Heart right ventricle (tissue), 16 donors: Measurements from ENCODE around the gene CERS6. TPM values are rescaled to one million over a fixed set of nuclear protein-coding genes. Genes with fewer than 3 reads are reported as not detected.

Source experiments
- ATAC-seq, 8 donors: fragments of 200-7000 bp; cut with Tn5 transposase; one replicate each; pipeline ENCODE4 v1.9.1; 2020; ENCODE audit warnings: mild to moderate bottlenecking in 8 of 8, moderate library complexity in 8 of 8, moderate number of reproducible peaks in 1 of 8
- DNase-seq, 2 donors: peaks; one replicate each; pipeline ENCODE4 v3.0.0-alpha.2; 2020
- H3K27ac ChIP-seq, 10 donors: fragments of 200-600 bp; sonication (generic) in 2 of 10; one replicate each; pipeline versions ENCODE4 v1.5.0 to v1.8.0; 2020 to 2022; ENCODE audit warnings: mild to moderate bottlenecking in 3 of 10
- H3K27me3 ChIP-seq, 7 donors: fragments of 200-600 bp; one replicate each; pipeline ENCODE4 v1.8.0; 2021 to 2022; ENCODE audit warnings: mild to moderate bottlenecking in 2 of 7
- H3K36me3 ChIP-seq, 9 donors: fragments of 200-600 bp; sonication (generic) in 1 of 9; one replicate each; pipeline versions ENCODE4 v1.5.0 to v1.8.0; 2020 to 2022; ENCODE audit warnings: mild to moderate bottlenecking in 2 of 9
- H3K4me1 ChIP-seq, 9 donors: fragments of 200-600 bp; sonication (generic) in 1 of 9; one replicate each; pipeline versions ENCODE4 v1.5.0 to v1.8.0; 2020 to 2022; ENCODE audit warnings: mild to moderate bottlenecking in 4 of 9
- H3K4me3 ChIP-seq, 10 donors: fragments of 200-600 bp; sonication (generic) in 2 of 10; one replicate each; pipeline versions ENCODE4 v1.5.0 to v1.8.0; 2020 to 2022; ENCODE audit warnings: mild to moderate bottlenecking in 7 of 10, moderate library complexity in 2 of 10
- H3K9me3 ChIP-seq, 11 donors: fragments of 200-600 bp in 10 of 11; sonication (generic) in 2 of 11; one replicate each; pipeline versions ENCODE4 v1.5.0 to v1.8.0; 2013 to 2022; ENCODE audit warnings: mild to moderate bottlenecking in 2 of 11, control low read depth in 1 of 11, moderate library complexity in 1 of 11
- WGBS, 2 donors: extraction: QIAGEN DNeasy Blood & Tissue Kit; methylation state at CpG; one replicate each; pipeline ENCODE4 v1.1.7; 2013; ENCODE audit warnings: inconsistent platforms in 1 of 2; 5-methylcytosine and 5-hydroxymethylcytosine counted together
- intact Hi-C, 10 donors: fragments of 100-400 bp; cut with DNase I; formaldehyde crosslinking; loops; one replicate each; pipeline versions ENCODE4 v1.11.1 to v1.14.2; 2022
- polyA plus RNA-seq, 2 donors: library from polyadenylated mRNA; stranded (reverse); fragments of 200-250 nt; gene quantifications; one replicate each; pipeline ENCODE4 v1.2.3, GENCODE V29; 2013
- total RNA-seq, 10 donors: library from RNA; stranded (reverse); fragmentation: NEBNext Ultra II Directional in 3 of 10; extraction: Animal tissue kit (Norgen Biotek cat#: 25700) in 3 of 10; gene quantifications; one replicate each; pipeline versions ENCODE4 v1.2.1 to v1.2.4, GENCODE V29; 2021 to 2023
- TF ChIP-seq, protein P1 (sequence below), 9 donors: fragments of 200-600 bp; sonication (generic) in 2 of 9; IDR thresholded peaks; one replicate each; pipeline versions ENCODE4 v1.5.0 to v1.8.0; 2021 to 2022; ENCODE audit warnings: antibody characterized with exemption in 9 of 9, mild to moderate bottlenecking in 5 of 9, moderate library complexity in 1 of 9
- donor health status: Arrhythmogenic right ventricular cardiomyopathy.
- donor health status: ischemic (EF 13 %, LVEDD 7.1; RV severe dilation, severe dysfunction).
- donor health status: healthy with polysubstance abuse.
- donor health status: DM: no; HTN: yes; CAD: no.
- donor health status: DM: no; HTN: no; CAD: no.
- donor health status: ischemic (EF 25% LVEDD 6.9; RV normal size, moderate dysfunction).
- donor health status: ischemic (EF 25% LVEDD 5.7; RV mildly dilated, moderate dysfunction).
- donor health status: healthy.
- donor health status: DM: yes; HTN: yes; CAD: no.
- donor health status: Ischemic cardiomyopathy.
- donor health status: ischemic (EF 35%, LVEDD 5.7; RV mildly dilated, moderate dysfunction).
- donor health status: nonischemic (EF 11% LVEDD 7.7; RV severe dilation, severe dysfunction).
- donor health status: DM: yes; HTN: yes; CAD: no.
- donor health status: PGD.
- donor health status: ischemic (EF 29% LVEDD 5.4; RV normal size, mild dysfunction).
- donor health status: nonischemic (EF 23%, LVEDD 6.1; RV moderate dilation, normal function).

Gene CERS6
- total and polyA plus RNA-seq, 12 donors = 20.5 to 76.3 (median 56.1) TPM

DNA sequence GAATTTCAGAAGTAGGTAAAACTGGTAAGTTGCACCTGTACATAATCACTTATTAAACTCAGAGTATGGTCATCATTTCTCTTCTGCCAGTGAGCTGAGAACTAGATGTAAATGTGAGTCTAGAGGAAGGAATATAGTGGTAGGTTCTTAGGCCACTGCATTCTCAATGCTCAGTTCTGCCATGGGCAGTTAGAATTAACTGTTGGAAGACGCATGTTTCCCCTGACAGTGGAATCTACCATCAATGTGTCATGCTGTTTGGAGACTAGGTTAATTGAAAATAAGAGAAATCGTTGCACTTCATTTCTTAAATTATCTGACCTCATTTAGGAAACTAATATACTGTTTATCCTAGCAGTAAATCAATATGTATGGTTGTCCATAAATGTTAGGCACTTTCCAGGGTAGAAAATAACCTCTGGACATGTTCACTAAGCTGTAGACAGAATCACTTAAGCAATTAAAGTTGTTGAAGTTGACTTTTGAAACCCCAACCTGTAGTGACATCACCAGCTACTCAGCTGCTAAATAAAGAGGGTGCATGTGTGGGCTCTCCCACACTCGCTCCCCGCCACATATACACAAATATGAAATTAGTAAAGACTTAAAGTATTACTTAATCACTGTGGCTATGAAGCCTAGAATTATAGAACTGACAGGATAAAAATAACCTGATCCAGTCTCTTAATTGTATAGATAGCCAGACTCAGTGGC is 254.8 kb downstream of the CERS6 start:
- DNase-seq (no peak), ATAC-seq (peak in 3 of 8 donors; percentile 30 to 75 (median 63))
- Histone ChIP-seq H3K9me3 (no peaks in the 10 kb centered on the region), H3K27ac (no peak overlapping the region), H3K4me1 (peaks cover 0 to 8% (median 0%) of the 10 kb centered on the region in 9 donors), H3K4me3 (no peak overlapping the region), H3K27me3 (no peaks in the 10 kb centered on the region), H3K36me3 (no peaks in the 10 kb centered on the region)
- intact Hi-C loops = loop anchor here in 1 of 10 donors (10.0 kb wide), 1 partner anchor 134 kb away; no protein-coding TSS in a partner anchor
- WGBS, 2 donors = 88 to 90% methylated on average over 4 of the region's 4 CpGs
- TF ChIP-seq, protein P1, sequence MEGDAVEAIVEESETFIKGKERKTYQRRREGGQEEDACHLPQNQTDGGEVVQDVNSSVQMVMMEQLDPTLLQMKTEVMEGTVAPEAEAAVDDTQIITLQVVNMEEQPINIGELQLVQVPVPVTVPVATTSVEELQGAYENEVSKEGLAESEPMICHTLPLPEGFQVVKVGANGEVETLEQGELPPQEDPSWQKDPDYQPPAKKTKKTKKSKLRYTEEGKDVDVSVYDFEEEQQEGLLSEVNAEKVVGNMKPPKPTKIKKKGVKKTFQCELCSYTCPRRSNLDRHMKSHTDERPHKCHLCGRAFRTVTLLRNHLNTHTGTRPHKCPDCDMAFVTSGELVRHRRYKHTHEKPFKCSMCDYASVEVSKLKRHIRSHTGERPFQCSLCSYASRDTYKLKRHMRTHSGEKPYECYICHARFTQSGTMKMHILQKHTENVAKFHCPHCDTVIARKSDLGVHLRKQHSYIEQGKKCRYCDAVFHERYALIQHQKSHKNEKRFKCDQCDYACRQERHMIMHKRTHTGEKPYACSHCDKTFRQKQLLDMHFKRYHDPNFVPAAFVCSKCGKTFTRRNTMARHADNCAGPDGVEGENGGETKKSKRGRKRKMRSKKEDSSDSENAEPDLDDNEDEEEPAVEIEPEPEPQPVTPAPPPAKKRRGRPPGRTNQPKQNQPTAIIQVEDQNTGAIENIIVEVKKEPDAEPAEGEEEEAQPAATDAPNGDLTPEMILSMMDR (IDR thresholded peaks at IDR 0.05) = no peak

GRCh38 chr2:168712053-168712452 is 256.0 kb downstream of the CERS6 start:
- TF ChIP-seq, protein P1 (IDR thresholded peaks at IDR 0.05) = no peak
- Histone ChIP-seq H3K27ac (no peak overlapping the region), H3K36me3 (no peaks in the 10 kb centered on the region), H3K4me3 (no peak overlapping the region), H3K27me3 (no peaks in the 10 kb centered on the region), H3K4me1 (peaks cover 0 to 8% (median 0%) of the 10 kb centered on the region in 9 donors), H3K9me3 (no peaks in the 10 kb centered on the region)
- 42 to 43% methylated on average over 1 of the region's 1 CpG for WGBS, 2 donors
- DNase-seq = no peak
- intact Hi-C loops = loop anchor here in 1 of 10 donors (10.0 kb wide), 1 partner anchor 133 kb away; no protein-coding TSS in a partner anchor
- peak in 1 of 8 donors; percentile 37 for ATAC-seq

DNA sequence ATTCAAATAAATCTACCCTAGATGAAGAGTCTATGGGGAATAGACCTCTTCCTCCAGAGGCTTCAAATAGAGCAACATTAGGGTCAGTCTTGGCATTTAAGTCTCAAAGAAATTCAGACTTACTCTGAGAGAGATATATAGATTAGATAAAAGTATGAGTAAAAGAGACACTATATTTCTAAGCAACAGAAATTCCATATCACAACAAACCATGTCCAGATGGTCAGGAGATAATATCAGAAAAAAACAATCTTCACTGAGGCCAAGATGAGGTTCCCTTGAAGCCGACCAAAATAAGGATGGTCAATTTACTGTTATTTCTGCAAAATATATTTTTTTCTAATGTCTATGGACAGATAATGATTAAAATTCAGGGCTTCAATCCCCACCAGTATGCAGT is 257.3 kb downstream of the CERS6 start:
- ATAC-seq (no peak), DNase-seq (no peak)
- intact Hi-C loops = loop anchor here in 1 of 10 donors (10.0 kb wide), 1 partner anchor 131 kb away; no protein-coding TSS in a partner anchor
- Histone ChIP-seq H3K4me1 (peaks cover 0 to 8% (median 0%) of the 10 kb centered on the region in 9 donors), H3K27ac (no peak overlapping the region), H3K27me3 (no peaks in the 10 kb centered on the region), H3K36me3 (peaks cover 0 to 4% (median 0%) of the 10 kb centered on the region in 9 donors), H3K4me3 (no peak overlapping the region), H3K9me3 (no peaks in the 10 kb centered on the region)
- TF ChIP-seq, protein P1 (IDR thresholded peaks at IDR 0.05) = no peak
- 78 to 85% methylated on average over 1 of the region's 1 CpG for WGBS, 2 donors

GRCh38 chr2:168715849-168716248 is 259.8 kb downstream of the CERS6 start:
- DNase-seq (no peak), ATAC-seq (no peak)
- 90 to 94% methylated on average over 2 of the region's 2 CpGs for WGBS, 2 donors
- peaks cover 0 to 17% (median 4%) of the 10 kb centered on the region in 9 donors for H3K36me3 ChIP-seq
- H3K4me1 ChIP-seq = peaks cover 0 to 8% (median 0%) of the 10 kb centered on the region in 9 donors
- TF ChIP-seq, protein P1 (IDR thresholded peaks at IDR 0.05) = no peak
- H3K9me3 ChIP-seq = no peaks in the 10 kb centered on the region
- no peak overlapping the region for H3K4me3 ChIP-seq
- intact Hi-C loops = loop anchor here in 1 of 10 donors (10.0 kb wide), 1 partner anchor 129 kb away; no protein-coding TSS in a partner anchor
- no peak overlapping the region for H3K27ac ChIP-seq
- H3K27me3 ChIP-seq = no peaks in the 10 kb centered on the region
